Measurements from ENCODE around the gene TBKBP1. TPM values are rescaled to one million over a fixed set of nuclear protein-coding genes. Genes with fewer than 3 reads are reported as not detected.

Gene TBKBP1
- total and polyA plus RNA-seq, 2 donors (not counting 1 experiment from before 2014, with no cell fraction given) = 4.6 to 11.6 TPM

- DNase-seq (ENCODE audit: low read depth in 2 of 2) = no peak
- Histone ChIP-seq H3K9me3 (ENCODE audit: control insufficient read depth, insufficient read depth, low read depth, low read length) (no peaks in the 10 kb centered on the region), H4K20me1 (ENCODE audit: control insufficient read depth, extremely low read depth, insufficient read depth, low read length) (no peaks in the 10 kb centered on the region), H3K4me3 (replicated peaks in 1 of 4; ENCODE audit: control extremely low read depth in 1 of 4, insufficient read depth in 1 of 4, low read depth in 3 of 4, low read length in 4 of 4) (no peak overlapping the region), H2AFZ (ENCODE audit: low read length) (no peak overlapping the region), H3K4me2 (ENCODE audit: extremely low read depth, insufficient read depth, low read length) (no peak overlapping the region), H3K4me1 (ENCODE audit: control insufficient read depth, extremely low read depth, insufficient read depth, low read length) (no peaks in the 10 kb centered on the region), H3K36me3 (ENCODE audit: control insufficient read depth, insufficient read depth, low read length) (peaks cover 26% of the 10 kb centered on the region), H3K27ac (ENCODE audit: insufficient read depth, low read length) (no peak overlapping the region), H3K27me3 (ENCODE audit: control insufficient read depth, insufficient read depth, low read length) (no peaks in the 10 kb centered on the region), H3K79me2 (ENCODE audit: control insufficient read depth, insufficient read depth, low read length) (peaks cover 40% of the 10 kb centered on the region), H3K9ac (ENCODE audit: insufficient read depth, low read length) (no peak overlapping the region)
- TF ChIP-seq EZH2 (IDR thresholded peaks at IDR 0.05; ENCODE audit: low read length, missing control alignments) = no peak
- TF ChIP-seq CTCF (conservative IDR thresholded peaks at IDR 0.05 in 1 of 2, IDR thresholded peaks at IDR 0.05 in 1 of 2; ENCODE audit: low read depth in 1 of 2, low read length in 2 of 2) = no peak
Measured at GRCh38 chr17:47660064-47660492, 33.9 kb upstream of the TBKBP1 start.

GRCh38 chr17:47663912-47664623, 29.9 kb upstream of the TBKBP1 start:
- H3K36me3 ChIP-seq (ENCODE audit: control insufficient read depth, insufficient read depth, low read length) = peaks cover 23% of the 10 kb centered on the region
- no peak overlapping the region for H3K9ac ChIP-seq (ENCODE audit: insufficient read depth, low read length)
- H3K79me2 ChIP-seq (ENCODE audit: control insufficient read depth, insufficient read depth, low read length) = peaks cover 11% of the 10 kb centered on the region
- H3K4me3 ChIP-seq (replicated peaks in 1 of 4; ENCODE audit: control extremely low read depth in 1 of 4, insufficient read depth in 1 of 4, low read depth in 3 of 4, low read length in 4 of 4) = no peak overlapping the region
- no peaks in the 10 kb centered on the region for H3K4me1 ChIP-seq (ENCODE audit: control insufficient read depth, extremely low read depth, insufficient read depth, low read length)
- no peak for TF ChIP-seq EZH2 (IDR thresholded peaks at IDR 0.05; ENCODE audit: low read length, missing control alignments)
- TF ChIP-seq CTCF (conservative IDR thresholded peaks at IDR 0.05 in 1 of 2, IDR thresholded peaks at IDR 0.05 in 1 of 2; ENCODE audit: low read depth in 1 of 2, low read length in 2 of 2) = peak; percentile 72 to 74
- H2AFZ ChIP-seq (ENCODE audit: low read length) = no peak overlapping the region
- no peak overlapping the region for H3K27ac ChIP-seq (ENCODE audit: insufficient read depth, low read length)
- H3K27me3 ChIP-seq (ENCODE audit: control insufficient read depth, insufficient read depth, low read length) = no peaks in the 10 kb centered on the region
- no peaks in the 10 kb centered on the region for H3K9me3 ChIP-seq (ENCODE audit: control insufficient read depth, insufficient read depth, low read depth, low read length)
- H3K4me2 ChIP-seq (ENCODE audit: extremely low read depth, insufficient read depth, low read length) = no peak overlapping the region
- DNase-seq (ENCODE audit: low read depth in 2 of 2) = peak; percentile 48 to 66
- no peaks in the 10 kb centered on the region for H4K20me1 ChIP-seq (ENCODE audit: control insufficient read depth, extremely low read depth, insufficient read depth, low read length)

- no peaks in the 10 kb centered on the region for H3K9me3 ChIP-seq (ENCODE audit: control insufficient read depth, insufficient read depth, low read depth, low read length)
- no peak overlapping the region for H2AFZ ChIP-seq (ENCODE audit: low read length)
- H3K4me3 ChIP-seq (replicated peaks in 1 of 4; ENCODE audit: control extremely low read depth in 1 of 4, insufficient read depth in 1 of 4, low read depth in 3 of 4, low read length in 4 of 4) = no peak overlapping the region
- TF ChIP-seq CTCF (conservative IDR thresholded peaks at IDR 0.05 in 1 of 2, IDR thresholded peaks at IDR 0.05 in 1 of 2; ENCODE audit: low read depth in 1 of 2, low read length in 2 of 2) = no peak
- H4K20me1 ChIP-seq (ENCODE audit: control insufficient read depth, extremely low read depth, insufficient read depth, low read length) = no peaks in the 10 kb centered on the region
- H3K27me3 ChIP-seq (ENCODE audit: control insufficient read depth, insufficient read depth, low read length) = no peaks in the 10 kb centered on the region
- peaks cover 11% of the 10 kb centered on the region for H3K79me2 ChIP-seq (ENCODE audit: control insufficient read depth, insufficient read depth, low read length)
- DNase-seq (ENCODE audit: low read depth in 2 of 2) = no peak
- peaks cover 24% of the 10 kb centered on the region for H3K36me3 ChIP-seq (ENCODE audit: control insufficient read depth, insufficient read depth, low read length)
- no peak overlapping the region for H3K27ac ChIP-seq (ENCODE audit: insufficient read depth, low read length)
- no peaks in the 10 kb centered on the region for H3K4me1 ChIP-seq (ENCODE audit: control insufficient read depth, extremely low read depth, insufficient read depth, low read length)
- H3K9ac ChIP-seq (ENCODE audit: insufficient read depth, low read length) = no peak overlapping the region
- H3K4me2 ChIP-seq (ENCODE audit: extremely low read depth, insufficient read depth, low read length) = no peak overlapping the region
Measured at GRCh38 chr17:47664624-47664941, 29.4 kb upstream of the TBKBP1 start.

Measured in fibroblast of lung (primary cell).